ENCODE data around the gene MORN1.
"Not testable (repeated sequence)": the region's sequence is repeated elsewhere in the genome, so short reads cannot be mapped to it uniquely, and the experiment has no call there.

The MORN1 gene

GRCh38 chr1:2391041-2391930 is at the start of gene MORN1, which contains the start of gene RER1:
Gene MORN1 (minus strand): TSS chr1:2391554. CDS start chr1:2391533, 21 bp downstream.
Gene RER1 (plus strand): TSS chr1:2391841. CDS start chr1:2395791, 3,950 bp downstream.
- DNase-seq, result peak; percentile 85

- not testable (repeated sequence) for DNase-seq
Observed at GRCh38 chr1:2440346-2440745, 49.0 kb upstream of the MORN1 start.

- no peak for DNase-seq
Observed at GRCh38 chr1:2439369-2439768, 48.0 kb upstream of the MORN1 start.

- DNase-seq, result no peak
Observed at GRCh38 chr1:2438641-2439040, 47.3 kb upstream of the MORN1 start.

GRCh38 chr1:2438038-2438437 is 46.7 kb upstream of the MORN1 start:
- DNase-seq, result no peak

GRCh38 chr1:2437617-2438016 is 46.3 kb upstream of the MORN1 start:
- DNase-seq, result no peak

GRCh38 chr1:2436876-2437275 is 45.5 kb upstream of the MORN1 start:
- no peak for DNase-seq

GRCh38 chr1:2435746-2436355 is 44.5 kb upstream of the MORN1 start:
- no peak for DNase-seq

GRCh38 chr1:2435091-2435490 is 43.7 kb upstream of the MORN1 start:
- DNase-seq, result no peak

- no peak for DNase-seq
Observed at GRCh38 chr1:2433936-2434655, 42.7 kb upstream of the MORN1 start.

GRCh38 chr1:2433196-2433595 is 41.8 kb upstream of the MORN1 start:
- no peak for DNase-seq

- no peak for DNase-seq
Observed at GRCh38 chr1:2432441-2432844, 41.1 kb upstream of the MORN1 start.

GRCh38 chr1:2431518-2431917 is 40.2 kb upstream of the MORN1 start:
- no peak for DNase-seq

GRCh38 chr1:2431103-2431502 is 39.7 kb upstream of the MORN1 start:
- DNase-seq, result no peak

- DNase-seq, result no peak
Observed at GRCh38 chr1:2430592-2430973, 39.2 kb upstream of the MORN1 start.

- no peak for DNase-seq
Observed at GRCh38 chr1:2429780-2430591, 38.6 kb upstream of the MORN1 start.

GRCh38 chr1:2428490-2428889 is 37.1 kb upstream of the MORN1 start:
- no peak for DNase-seq

GRCh38 chr1:2427976-2428375 is 36.6 kb upstream of the MORN1 start:
- DNase-seq, result no peak

GRCh38 chr1:2427051-2427450 is 35.7 kb upstream of the MORN1 start:
- DNase-seq, result no peak

GRCh38 chr1:2426540-2426939 is 35.2 kb upstream of the MORN1 start:
- DNase-seq, result no peak

GRCh38 chr1:2425892-2426291 is 34.5 kb upstream of the MORN1 start:
- no peak for DNase-seq

- no peak for DNase-seq
Observed at GRCh38 chr1:2422523-2422922, 31.2 kb upstream of the MORN1 start.

GRCh38 chr1:2419416-2419815 is 28.1 kb upstream of the MORN1 start:
- no peak for DNase-seq
